Ectodermal cell (in vitro differentiated cells): ENCODE measurements around the gene KRT4.
"Not testable (repeated sequence)": the region's sequence is repeated elsewhere in the genome, so short reads cannot be mapped to it uniquely, and the experiment has no call there.

Source experiments
- H3K27ac ChIP-seq: 2 replicates; pipeline ENCODE4 v1.7.0; 2013; ENCODE audit warnings: mild to moderate bottlenecking, low read depth, low read length; ENCODE audit not compliant: insufficient read depth, poor library complexity, severe bottlenecking
- H3K27me3 ChIP-seq: 2 replicates; pipeline ENCODE4 v1.7.0; 2013; ENCODE audit warnings: mild to moderate bottlenecking, low read length; ENCODE audit not compliant: insufficient read depth, control insufficient read depth, poor library complexity, severe bottlenecking
- H3K36me3 ChIP-seq: one replicate; pipeline ENCODE4 v1.7.0; 2013; ENCODE audit warnings: low read length; ENCODE audit not compliant: control insufficient read depth, insufficient read depth
- H3K4me1 ChIP-seq: one replicate; pipeline ENCODE4 v1.7.0; 2013; ENCODE audit warnings: low read length; ENCODE audit not compliant: control insufficient read depth, insufficient read depth
- H3K4me3 ChIP-seq: 2 replicates; pipeline ENCODE4 v1.7.0; 2013; ENCODE audit warnings: low read depth, low read length, control low read depth; ENCODE audit not compliant: insufficient read depth
- H3K9me3 ChIP-seq: 2 replicates; pipeline ENCODE4 v1.7.0; 2013; ENCODE audit warnings: mild to moderate bottlenecking, low read length, moderate library complexity; ENCODE audit not compliant: control insufficient read depth
- WGBS, 2 experiments: methylation state at CpG; one replicate each; pipeline ENCODE4 v1.1.7; 2013; ENCODE audit warnings: missing lambda C conversion rate in 2 of 2; 5-methylcytosine and 5-hydroxymethylcytosine counted together

The KRT4 gene

DNA sequence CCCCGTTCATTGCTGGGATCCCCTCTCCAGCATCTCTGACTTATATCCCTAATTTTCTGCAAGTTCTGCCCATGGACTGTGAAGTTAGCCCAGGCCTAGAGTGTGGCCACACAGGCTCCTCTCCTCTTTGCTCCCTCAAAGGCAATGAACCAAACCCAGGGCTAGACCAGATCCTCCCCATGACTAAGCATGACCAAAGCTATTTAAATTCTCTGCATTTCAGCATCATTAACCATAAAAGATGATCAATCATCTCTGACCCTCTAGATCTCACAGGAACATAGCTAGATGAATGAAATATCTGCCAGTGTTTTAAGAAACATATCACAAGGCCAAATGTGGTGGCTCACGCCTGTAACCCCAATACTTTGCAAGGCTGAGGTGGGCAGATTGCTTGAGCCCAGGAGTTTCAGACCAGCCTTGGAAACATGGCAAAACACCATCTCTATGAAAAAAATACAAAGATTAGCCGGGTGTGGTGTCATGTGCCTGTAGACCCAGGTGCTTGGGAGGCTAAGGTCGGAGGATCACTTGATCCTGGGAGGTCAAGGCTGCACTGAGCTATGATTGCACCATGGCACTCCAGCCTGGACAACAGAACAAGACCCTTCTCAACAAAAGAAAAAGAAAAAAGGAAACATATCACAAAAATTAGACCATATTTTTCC, 15.8 kb downstream of the KRT4 start:
- H3K27me3 ChIP-seq, result no peaks in the 10 kb centered on the region
- H3K4me3 ChIP-seq, result no peak overlapping the region
- H3K36me3 ChIP-seq, result no peaks in the 10 kb centered on the region
- H3K4me1 ChIP-seq, result no peaks in the 10 kb centered on the region
- no peak overlapping the region for H3K27ac ChIP-seq
- 84 to 92% methylated on average over 4 of the region's 4 CpGs for WGBS, 2 experiments
- no peaks in the 10 kb centered on the region for H3K9me3 ChIP-seq

DNA sequence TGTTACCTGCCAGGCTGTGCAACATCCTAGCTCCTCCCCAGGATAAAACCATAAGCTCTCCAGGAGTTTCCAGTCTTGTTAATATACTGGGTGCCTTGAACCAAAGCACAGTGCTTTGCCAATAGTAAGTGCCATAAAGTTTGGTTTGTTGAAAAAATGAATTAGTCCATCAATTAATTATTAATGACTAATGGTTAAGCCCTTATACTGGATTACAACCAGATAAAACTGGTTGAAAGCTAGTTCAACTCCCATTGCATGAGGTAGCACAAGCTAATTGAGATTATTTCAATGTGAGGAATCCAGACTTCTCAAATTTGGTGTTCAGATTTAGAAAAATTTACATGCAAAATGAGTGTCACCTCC, 16.4 kb downstream of the KRT4 start:
- no peak overlapping the region for H3K27ac ChIP-seq
- H3K9me3 ChIP-seq, result no peaks in the 10 kb centered on the region
- no peaks in the 10 kb centered on the region for H3K4me1 ChIP-seq
- H3K27me3 ChIP-seq, result no peaks in the 10 kb centered on the region
- no peak overlapping the region for H3K4me3 ChIP-seq
- no peaks in the 10 kb centered on the region for H3K36me3 ChIP-seq

DNA sequence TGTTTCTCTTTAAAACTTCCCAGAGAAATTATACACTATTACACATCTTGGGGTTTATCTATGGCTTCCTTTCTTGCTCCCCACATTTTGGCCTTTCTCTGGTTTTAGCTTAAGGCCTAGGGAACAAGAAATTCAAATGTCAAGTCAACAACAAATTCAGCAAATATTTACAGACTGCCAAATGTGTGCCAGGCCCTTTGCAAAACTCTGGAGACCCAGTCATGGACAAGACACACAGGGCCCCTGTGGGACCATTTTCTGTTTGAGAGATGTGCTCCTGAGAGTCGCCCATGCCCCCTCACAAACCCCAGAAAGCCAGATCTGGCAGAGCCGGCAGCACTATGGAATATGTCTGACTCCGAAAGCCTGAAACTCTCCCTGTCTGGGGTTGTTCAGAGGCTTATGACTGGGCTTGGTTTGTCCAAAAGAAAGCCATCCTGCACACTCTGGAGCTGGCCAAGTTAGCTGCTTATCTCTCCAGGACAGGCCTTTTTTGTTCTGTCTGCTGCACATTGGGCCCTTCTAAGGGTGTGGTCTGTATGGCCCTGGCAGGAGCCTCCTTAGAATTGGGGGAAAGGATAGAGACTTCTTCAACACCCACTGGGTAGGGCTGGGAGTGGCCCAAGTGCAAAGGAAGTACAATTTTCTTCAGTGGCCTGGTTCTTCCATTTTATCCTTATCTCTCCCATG, 16.9 kb downstream of the KRT4 start:
- 92% methylated on average over 3 of the region's 3 CpGs for WGBS, 2 experiments
- H3K36me3 ChIP-seq, result no peaks in the 10 kb centered on the region
- H3K4me1 ChIP-seq, result no peaks in the 10 kb centered on the region
- H3K27ac ChIP-seq, result no peak overlapping the region
- no peak overlapping the region for H3K4me3 ChIP-seq
- no peaks in the 10 kb centered on the region for H3K27me3 ChIP-seq
- no peaks in the 10 kb centered on the region for H3K9me3 ChIP-seq

DNA sequence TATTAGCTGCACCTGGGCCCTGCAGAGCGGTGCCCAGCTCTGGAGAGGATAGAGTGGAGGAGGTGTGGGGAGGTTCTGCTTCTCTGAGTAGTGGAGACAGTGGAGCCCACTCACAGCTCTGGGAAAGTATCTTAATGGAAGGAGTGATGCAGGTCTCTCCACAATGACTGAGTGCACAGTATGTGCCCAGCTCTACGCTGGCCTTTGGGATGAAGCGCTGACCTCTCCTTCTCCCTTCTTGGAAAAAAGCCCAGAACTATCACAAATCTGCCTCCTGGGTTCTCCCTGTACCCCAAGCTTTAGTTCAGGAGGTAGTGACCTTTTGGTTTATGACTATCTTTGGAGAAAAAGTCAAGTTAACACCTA, 17.5 kb downstream of the KRT4 start:
- H3K4me3 ChIP-seq, result no peak overlapping the region
- no peaks in the 10 kb centered on the region for H3K9me3 ChIP-seq
- no peak overlapping the region for H3K27ac ChIP-seq
- no peaks in the 10 kb centered on the region for H3K36me3 ChIP-seq
- H3K27me3 ChIP-seq, result no peaks in the 10 kb centered on the region
- 94 to 95% methylated on average over 3 of the region's 3 CpGs for WGBS, 2 experiments
- no peaks in the 10 kb centered on the region for H3K4me1 ChIP-seq

DNA sequence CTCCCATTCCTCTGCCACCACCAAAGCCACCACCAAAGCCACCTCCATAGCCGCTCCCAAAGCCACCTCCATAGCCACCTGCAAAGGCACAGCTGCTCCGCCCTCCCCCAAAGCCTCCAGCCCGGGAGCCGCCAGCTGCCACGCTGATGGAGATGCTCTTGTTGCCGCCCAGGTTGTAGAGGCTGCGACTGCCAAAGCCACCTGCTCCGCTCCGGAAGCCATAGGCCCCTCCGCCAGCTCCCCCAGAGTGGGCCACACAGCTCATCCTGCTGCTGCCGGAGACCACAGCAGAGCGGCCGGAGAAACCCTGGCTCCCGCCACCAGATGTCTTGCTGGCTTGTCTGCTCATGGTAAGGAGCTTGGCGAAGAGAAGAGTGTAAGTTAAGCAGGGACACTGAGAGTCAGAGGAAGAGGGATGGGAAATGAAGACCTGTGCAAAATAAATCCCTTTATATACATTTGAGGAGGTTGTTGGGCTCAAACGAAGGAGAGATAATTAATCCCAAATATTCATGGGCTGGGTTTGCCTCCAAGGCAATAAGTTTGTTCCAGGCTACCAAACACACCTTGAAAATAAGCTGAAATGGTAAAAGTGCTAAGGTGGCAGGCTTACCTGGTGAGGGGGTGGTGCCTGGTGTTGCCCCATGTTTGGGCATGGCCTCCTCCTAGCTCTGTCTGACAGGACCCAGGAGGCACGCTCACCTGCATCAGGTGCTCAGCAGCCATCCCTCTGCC, 18.1 kb downstream of the KRT4 start, which contains the start of gene KRT3:
Gene KRT3, minus strand, starts transcription at position 424 of the 735 bp plus-strand sequence. Its CDS starts 75 bp downstream, at position 349.
- Histone ChIP-seq H3K36me3 (no peaks in the 10 kb centered on the region), H3K27ac (no peak within 1 kb of the TSS), H3K27me3 (no peaks in the 10 kb centered on the region), H3K4me3 (no peak within 1 kb of the TSS), H3K9me3 (no peaks in the 10 kb centered on the region), H3K4me1 (no peaks in the 10 kb centered on the region)
- 95 to 96% methylated on average over 17 of the region's 17 CpGs for WGBS, 2 experiments

DNA sequence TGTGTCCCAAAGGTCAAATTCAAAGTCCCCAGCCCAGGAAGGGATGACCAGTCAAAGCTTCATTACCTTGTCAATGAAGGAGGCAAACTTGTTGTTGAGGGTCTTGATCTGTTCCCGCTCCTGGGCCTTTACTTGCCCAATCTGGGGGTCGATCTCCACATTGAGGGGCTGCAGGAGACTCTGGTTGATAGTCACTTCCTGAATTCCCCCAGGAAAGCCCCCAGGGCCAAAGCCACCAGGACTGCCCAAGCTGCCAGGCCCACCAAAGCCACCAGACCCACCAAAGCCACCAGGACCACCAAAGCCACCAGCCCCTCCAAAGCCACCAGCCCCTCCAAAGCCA, 18.6 kb downstream of the KRT4 start:
- H3K4me1 ChIP-seq, H3K4me3 ChIP-seq, H3K36me3 ChIP-seq, H3K9me3 ChIP-seq, H3K27ac ChIP-seq, H3K27me3 ChIP-seq: not testable (repeated sequence)
- WGBS, 2 experiments, result 90 to 93% methylated on average over 2 of the region's 2 CpGs

DNA sequence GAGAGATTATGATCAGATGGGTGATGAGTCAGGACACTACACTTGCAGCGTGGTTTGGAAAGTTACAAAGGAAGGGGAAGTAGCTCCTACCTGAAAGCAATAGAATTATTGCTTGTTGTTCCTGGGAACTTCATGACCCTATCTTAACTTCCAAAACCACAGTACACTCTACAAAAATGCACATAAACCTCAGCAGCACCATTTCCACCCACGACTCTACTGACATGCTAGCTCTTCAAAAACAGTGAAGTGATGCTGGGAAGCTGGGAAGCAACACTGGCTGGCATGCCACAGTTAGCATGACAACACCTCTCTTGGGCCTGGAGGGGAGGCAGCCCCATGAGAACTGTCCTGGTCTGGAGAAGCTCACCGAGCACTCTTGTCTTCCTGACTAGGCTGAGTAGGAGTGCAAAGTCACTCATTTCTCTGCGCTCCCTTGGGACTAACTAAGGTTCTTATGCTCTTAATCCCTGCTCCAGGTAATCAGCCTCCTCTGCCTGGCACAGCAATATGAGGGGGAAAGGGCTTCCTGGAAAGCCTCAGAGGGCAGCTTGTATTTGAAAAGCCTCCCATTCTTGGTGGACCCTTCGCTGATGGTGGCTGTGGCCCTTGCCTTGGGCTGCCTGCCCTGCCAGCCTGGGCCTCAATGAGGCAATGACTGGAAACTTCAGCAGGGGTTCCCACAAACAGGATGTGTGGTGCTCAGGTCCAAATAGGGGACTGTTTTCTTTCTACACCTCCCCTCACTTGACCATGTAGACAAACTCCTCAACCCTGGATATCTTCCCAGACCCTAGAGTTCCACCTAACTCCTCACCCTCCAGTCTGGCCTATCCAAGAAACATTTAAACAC, 19.2 kb downstream of the KRT4 start:
- Histone ChIP-seq H3K27ac (no peak overlapping the region), H3K4me3 (no peak overlapping the region), H3K4me1 (no peaks in the 10 kb centered on the region), H3K9me3 (no peaks in the 10 kb centered on the region), H3K27me3 (no peaks in the 10 kb centered on the region), H3K36me3 (no peaks in the 10 kb centered on the region)
- WGBS, 2 experiments, result 86 to 90% methylated on average over 5 of the region's 5 CpGs

DNA sequence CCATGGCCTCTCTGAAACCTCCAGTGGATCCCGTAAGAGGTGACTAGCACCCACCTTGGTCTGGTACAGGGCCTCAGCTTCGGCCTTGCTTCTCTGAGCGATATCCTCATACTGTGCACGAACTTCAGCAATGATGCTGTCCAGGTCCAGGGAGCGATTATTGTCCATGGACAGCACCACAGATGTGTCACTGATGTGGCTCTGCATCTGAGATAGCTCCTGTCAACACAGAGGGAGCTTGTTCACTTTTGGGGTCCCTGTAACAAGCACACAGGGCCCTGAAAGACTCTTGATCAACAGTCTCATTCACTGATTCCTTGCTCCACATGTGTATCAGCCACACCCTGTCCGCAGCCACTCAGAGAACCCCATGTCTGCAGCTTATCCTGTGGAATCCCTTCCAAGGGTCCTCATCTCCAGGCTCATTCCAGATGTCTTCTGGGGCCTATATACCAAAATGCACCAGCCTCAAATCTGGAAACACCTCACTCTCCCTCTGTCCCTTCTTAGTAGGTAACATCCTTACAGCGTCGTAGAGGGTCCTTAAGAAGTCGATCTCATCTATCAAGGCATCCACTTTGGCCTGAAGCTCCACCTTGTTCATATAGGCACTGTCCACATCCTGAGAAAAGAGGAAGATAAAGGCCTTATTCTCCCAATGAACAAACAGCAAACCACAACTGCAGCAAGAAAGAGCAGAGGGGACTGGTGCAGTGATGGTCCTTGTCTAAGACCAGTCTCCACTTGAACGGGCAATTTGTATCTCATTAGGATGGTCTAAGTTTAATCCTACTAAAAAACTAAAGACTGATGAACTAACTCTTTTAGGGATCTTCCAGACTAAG, 21.5 kb downstream of the KRT4 start:
- Histone ChIP-seq H3K4me3 (no peak overlapping the region), H3K36me3 (no peaks in the 10 kb centered on the region), H3K27me3 (no peaks in the 10 kb centered on the region), H3K9me3 (no peaks in the 10 kb centered on the region), H3K27ac (no peak overlapping the region), H3K4me1 (no peaks in the 10 kb centered on the region)
- WGBS, 2 experiments, result 93 to 96% methylated on average over 10 of the region's 10 CpGs

DNA sequence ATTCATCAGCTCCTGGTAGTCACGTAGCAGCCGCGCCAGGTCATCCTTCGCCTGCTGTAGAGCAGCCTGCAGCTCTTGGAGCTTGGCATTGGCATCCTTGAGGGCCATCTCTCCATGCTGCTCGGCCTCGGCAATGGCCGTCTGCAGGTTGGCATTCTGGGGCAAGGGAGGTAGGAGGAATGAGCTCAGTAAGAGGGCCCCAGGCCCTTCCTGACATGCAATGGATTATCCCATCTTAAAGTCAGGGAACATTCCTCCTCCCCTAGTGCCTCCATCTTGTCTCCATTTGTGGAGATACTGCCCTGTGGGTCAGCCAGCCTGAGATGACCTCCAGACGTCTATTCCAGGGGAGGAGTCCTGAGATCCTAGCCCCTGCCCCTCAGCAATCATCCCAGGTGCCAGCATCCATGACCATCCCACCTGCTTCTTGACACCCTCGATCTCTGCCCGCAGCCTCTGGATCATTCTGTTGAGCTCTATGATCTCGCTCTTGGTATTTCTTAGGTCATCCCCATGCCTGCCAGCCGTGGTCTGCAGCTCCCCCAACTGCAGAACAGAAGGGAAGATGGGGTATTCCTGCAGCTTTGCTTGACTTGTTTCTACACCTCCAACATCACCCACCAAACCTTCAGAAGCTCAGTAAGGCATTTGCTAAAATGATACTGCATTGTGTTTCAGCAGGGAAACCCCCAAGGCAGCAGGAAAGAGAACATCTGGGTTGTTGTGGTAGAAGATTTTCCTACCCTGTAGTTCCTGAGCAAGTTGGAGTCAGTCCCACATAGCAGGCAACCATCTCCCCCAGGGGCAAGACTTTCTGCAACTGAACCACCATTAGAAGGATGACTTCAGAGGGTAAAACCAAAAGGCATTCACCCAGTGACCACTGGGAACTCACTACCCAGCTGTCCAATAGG, 22.4 kb downstream of the KRT4 start:
- Histone ChIP-seq H3K4me3 (no peak overlapping the region), H3K27me3 (no peaks in the 10 kb centered on the region), H3K9me3 (no peaks in the 10 kb centered on the region), H3K36me3 (no peaks in the 10 kb centered on the region), H3K4me1 (no peaks in the 10 kb centered on the region), H3K27ac (no peak overlapping the region)
- WGBS, 2 experiments, result 93 to 94% methylated on average over 12 of the region's 12 CpGs
